Right cardiac atrium (tissue), 5 donors: ENCODE measurements around the gene ZSWIM6. TPM values are rescaled to one million over a fixed set of nuclear protein-coding genes. Genes with fewer than 3 reads are reported as not detected.
"Not testable (repeated sequence)": the region's sequence is repeated elsewhere in the genome, so short reads cannot be mapped to it uniquely, and the experiment has no call there.

Experiments used
- ATAC-seq, 2 donors: fragments of 200-7000 bp; cut with Tn5 transposase; one replicate each; pipeline versions ENCODE4 v1.8.0 to v1.9.1; 2020; ENCODE audit warnings: moderate library complexity in 2 of 2, mild to moderate bottlenecking in 1 of 2
- DNase-seq, 3 donors: peaks; one replicate each; pipeline ENCODE4 v3.0.0-alpha.2; 2020
- H3K27ac ChIP-seq: one replicate; pipeline ENCODE4 v1.5.1; 2013; ENCODE audit warnings: mild to moderate bottlenecking, low read length, control low read depth, moderate library complexity
- H3K27me3 ChIP-seq: one replicate; pipeline ENCODE4 v1.6.1; 2013; ENCODE audit not compliant: control insufficient read depth, insufficient read depth
- H3K4me1 ChIP-seq: one replicate; pipeline ENCODE4 v1.6.1; 2013; ENCODE audit warnings: low read length; ENCODE audit not compliant: control insufficient read depth, insufficient read depth
- H3K4me3 ChIP-seq: one replicate; pipeline ENCODE4 v1.5.1; 2013; ENCODE audit warnings: low read length, control low read depth
- H3K9me3 ChIP-seq: one replicate; pipeline ENCODE4 v1.6.1; 2013; ENCODE audit warnings: low read length; ENCODE audit not compliant: control insufficient read depth
- WGBS: extraction: QIAGEN DNeasy Blood & Tissue Kit; methylation state at CpG from one replicate; pipeline ENCODE4 v1.1.7; 2013; 5-methylcytosine and 5-hydroxymethylcytosine counted together
- intact Hi-C, 4 donors: fragments of 100-400 bp; cut with DNase I; formaldehyde crosslinking; loops; one replicate each; pipeline versions ENCODE4 v1.11.0 to v1.14.0; 2022 to 2023
- polyA plus RNA-seq: library from polyadenylated mRNA; stranded (reverse); fragments of 200-250 nt; gene quantifications from one replicate; pipeline ENCODE4 v1.2.3, GENCODE V29; 2013
- total RNA-seq, 4 donors: library from RNA; stranded (reverse); fragmentation: NEBNext Ultra II Directional; extraction: Animal tissue kit (Norgen Biotek cat#: 25700); gene quantifications; one replicate each; pipeline ENCODE4 v1.2.1, GENCODE V29; 2021
- donor health status: healthy with polysubstance abuse.
- donor health status: DM: no; HTN: yes; CAD: no.
- donor health status: DM: no; HTN: no; CAD: no.
- donor health status: DM: no; HTN: yes; CAD: no; lungs with severe emphysema.
- donor health status: DM: yes; HTN: yes; CAD: no.

ZSWIM6 gene
- total and polyA plus RNA-seq, 5 donors: 2.5 to 7.9 (median 6.8) TPM

- Histone ChIP-seq H3K9me3 (no peaks in the 10 kb centered on the region), H3K4me3 (no peak overlapping the region), H3K4me1 (no peaks in the 10 kb centered on the region), H3K27me3 (no peaks in the 10 kb centered on the region), H3K27ac (no peak overlapping the region)
- 88% methylated on average over 5 of the region's 5 CpGs for WGBS
- no peak for ATAC-seq
- DNase-seq: no peak
- intact Hi-C loops: no loop called here
Measured at GRCh38 chr5:61410811-61411210, 78.8 kb downstream of the ZSWIM6 start.

GRCh38 chr5:61412361-61412760 is 80.3 kb downstream of the ZSWIM6 start:
- intact Hi-C loops: no loop called here
- H3K4me3 ChIP-seq: no peak overlapping the region
- no peak for ATAC-seq
- peaks cover 3% of the 10 kb centered on the region for H3K4me1 ChIP-seq
- no peak for DNase-seq
- WGBS: 91% methylated on average over 2 of the region's 2 CpGs
- H3K27me3 ChIP-seq: no peaks in the 10 kb centered on the region
- no peaks in the 10 kb centered on the region for H3K9me3 ChIP-seq
- no peak overlapping the region for H3K27ac ChIP-seq

- 87% methylated on average over 2 of the region's 2 CpGs for WGBS
- not testable (repeated sequence) for H3K4me1 ChIP-seq, ATAC-seq
Measured at GRCh38 chr5:61413205-61413604, 81.1 kb downstream of the ZSWIM6 start.

GRCh38 chr5:61414806-61415205 is 82.7 kb downstream of the ZSWIM6 start:
- ATAC-seq (no peak), DNase-seq (no peak)
- 94% methylated on average over 6 of the region's 6 CpGs for WGBS
- Histone ChIP-seq H3K4me3 (no peak overlapping the region), H3K27me3 (no peaks in the 10 kb centered on the region), H3K27ac (no peak overlapping the region), H3K9me3 (no peaks in the 10 kb centered on the region), H3K4me1 (peaks cover 3% of the 10 kb centered on the region)
- intact Hi-C loops: no loop called here

More at GRCh38 chr5:61413205-61413604, 81.1 kb downstream of the ZSWIM6 start:
- intact Hi-C loops, H3K9me3 ChIP-seq, DNase-seq, H3K4me3 ChIP-seq, H3K27me3 ChIP-seq, H3K27ac ChIP-seq: not testable (repeated sequence)

GRCh38 chr5:61416010-61416409 is 84.0 kb downstream of the ZSWIM6 start:
- 65% methylated on average over 5 of the region's 5 CpGs for WGBS
- H3K4me1 ChIP-seq: peaks cover 3% of the 10 kb centered on the region
- H3K9me3 ChIP-seq: no peaks in the 10 kb centered on the region
- H3K27ac ChIP-seq: no peak overlapping the region
- ATAC-seq: no peak
- no peak overlapping the region for H3K4me3 ChIP-seq
- H3K27me3 ChIP-seq: no peaks in the 10 kb centered on the region
- intact Hi-C loops: no loop called here
- no peak for DNase-seq

- DNase-seq: no peak
- no peak for ATAC-seq
- Histone ChIP-seq H3K9me3 (no peaks in the 10 kb centered on the region), H3K27me3 (no peaks in the 10 kb centered on the region), H3K27ac (no peak overlapping the region), H3K4me1 (peaks cover 3% of the 10 kb centered on the region), H3K4me3 (no peak overlapping the region)
- 65% methylated on average over 1 of the region's 1 CpG for WGBS
- intact Hi-C loops: no loop called here
Measured at GRCh38 chr5:61416420-61416819, 84.4 kb downstream of the ZSWIM6 start.

- intact Hi-C loops: no loop called here
- Histone ChIP-seq H3K27me3 (no peaks in the 10 kb centered on the region), H3K9me3 (no peaks in the 10 kb centered on the region), H3K4me1 (peaks cover 3% of the 10 kb centered on the region), H3K4me3 (no peak overlapping the region), H3K27ac (no peak overlapping the region)
- no peak for DNase-seq
- no peak for ATAC-seq
- WGBS: 75% methylated on average over 3 of the region's 3 CpGs
Measured at GRCh38 chr5:61417340-61417739, 85.3 kb downstream of the ZSWIM6 start.

GRCh38 chr5:61417851-61418250 is 85.8 kb downstream of the ZSWIM6 start:
- Histone ChIP-seq H3K27me3 (no peaks in the 10 kb centered on the region), H3K27ac (no peak overlapping the region), H3K4me3 (no peak overlapping the region), H3K9me3 (no peaks in the 10 kb centered on the region), H3K4me1 (peaks cover 3% of the 10 kb centered on the region)
- 84% methylated on average over 1 of the region's 1 CpG for WGBS
- intact Hi-C loops: no loop called here
- DNase-seq (no peak), ATAC-seq (no peak)

GRCh38 chr5:61419106-61419505 is 87.0 kb downstream of the ZSWIM6 start:
- no peak for DNase-seq
- Histone ChIP-seq H3K4me1 (peaks cover 5% of the 10 kb centered on the region), H3K27me3 (no peaks in the 10 kb centered on the region), H3K4me3 (no peak overlapping the region), H3K27ac (no peak overlapping the region), H3K9me3 (no peaks in the 10 kb centered on the region)
- 98% methylated on average over 2 of the region's 2 CpGs for whole genome bisulfite sequencing
- no peak for ATAC-seq
- intact Hi-C loops: no loop called here

- ATAC-seq (no peak), DNase-seq (no peak)
- Histone ChIP-seq H3K4me3 (no peak overlapping the region), H3K9me3 (no peaks in the 10 kb centered on the region), H3K27me3 (no peaks in the 10 kb centered on the region), H3K4me1 (peaks cover 5% of the 10 kb centered on the region), H3K27ac (no peak overlapping the region)
- 91% methylated on average over 1 of the region's 1 CpG for WGBS
- intact Hi-C loops: no loop called here
Measured at GRCh38 chr5:61420016-61420415, 88.0 kb downstream of the ZSWIM6 start.

- H3K9me3 ChIP-seq, H3K4me3 ChIP-seq, DNase-seq, ATAC-seq, intact Hi-C loops, H3K27me3 ChIP-seq, H3K27ac ChIP-seq, H3K4me1 ChIP-seq: not testable (repeated sequence)
Measured at GRCh38 chr5:61421262-61421661, 89.2 kb downstream of the ZSWIM6 start.

- intact Hi-C loops: no loop called here
- no peaks in the 10 kb centered on the region for H3K9me3 ChIP-seq
- no peak for ATAC-seq
- H3K4me3 ChIP-seq: peak overlapping the region; percentile 6
- WGBS: 16% methylated on average over 3 of the region's 3 CpGs
- H3K4me1 ChIP-seq: peaks cover 3% of the 10 kb centered on the region
- H3K27ac ChIP-seq: no peak overlapping the region
- no peaks in the 10 kb centered on the region for H3K27me3 ChIP-seq
- no peak for DNase-seq
Measured at GRCh38 chr5:61423487-61424145, 91.6 kb downstream of the ZSWIM6 start.
